Activated gamma-delta T cell (primary cell): ENCODE results near the gene AFMID.
"Not testable (repeated sequence)": the region's sequence is repeated elsewhere in the genome, so short reads cannot be mapped to it uniquely, and the experiment has no call there.

ENCODE experiments used
- DNase-seq: peaks from one replicate; lab custom pipeline; 2025; lab: John Stamatoyannopoulos, UW

The AFMID gene

GRCh38 chr17:78154903-78155811 lies 32.0 kb upstream of the AFMID start:
- DNase-seq = no peak

GRCh38 chr17:78159575-78160158 lies 27.5 kb upstream of the AFMID start:
- no peak for DNase-seq

DNA sequence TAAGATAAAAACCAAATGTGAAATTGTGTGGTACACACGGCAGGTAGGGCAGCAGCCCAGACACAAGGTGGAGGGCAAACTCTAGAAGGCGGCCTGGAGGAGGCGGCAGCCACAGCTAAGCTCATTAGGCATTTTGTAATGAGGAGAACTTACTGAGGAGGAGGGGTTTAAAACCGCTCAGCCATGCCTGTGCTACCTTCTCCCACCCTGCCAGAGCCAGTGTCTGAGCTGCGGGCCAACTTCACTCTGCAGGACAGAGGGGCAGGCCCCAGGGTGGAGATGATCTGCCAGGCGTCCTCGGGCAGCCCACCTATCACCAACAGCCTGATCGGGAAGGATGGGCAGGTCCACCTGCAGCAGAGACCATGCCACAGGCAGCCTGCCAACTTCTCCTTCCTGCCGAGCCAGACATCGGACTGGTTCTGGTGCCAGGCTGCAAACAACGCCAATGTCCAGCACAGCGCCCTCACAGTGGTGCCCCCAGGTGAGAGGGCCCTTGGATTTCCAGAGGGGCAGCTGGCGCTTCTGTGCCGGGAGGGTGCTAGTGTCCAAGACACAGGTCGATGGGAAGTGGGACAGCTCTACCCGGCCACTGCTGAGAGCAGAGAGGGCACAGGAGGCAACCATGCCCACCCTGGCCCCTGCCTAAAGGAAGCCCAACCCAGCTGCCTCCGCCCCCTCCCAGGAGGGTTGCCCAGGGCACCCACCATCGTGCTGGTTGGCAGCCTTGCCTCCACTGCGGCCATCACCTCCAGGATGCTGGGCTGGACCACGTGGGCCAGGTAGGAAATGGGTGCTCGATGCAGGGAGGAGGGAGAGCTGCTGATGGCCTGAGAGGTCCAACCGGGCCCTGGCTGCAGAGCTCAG lies 23.0 kb upstream of the AFMID start:
- DNase-seq = no peak

DNA sequence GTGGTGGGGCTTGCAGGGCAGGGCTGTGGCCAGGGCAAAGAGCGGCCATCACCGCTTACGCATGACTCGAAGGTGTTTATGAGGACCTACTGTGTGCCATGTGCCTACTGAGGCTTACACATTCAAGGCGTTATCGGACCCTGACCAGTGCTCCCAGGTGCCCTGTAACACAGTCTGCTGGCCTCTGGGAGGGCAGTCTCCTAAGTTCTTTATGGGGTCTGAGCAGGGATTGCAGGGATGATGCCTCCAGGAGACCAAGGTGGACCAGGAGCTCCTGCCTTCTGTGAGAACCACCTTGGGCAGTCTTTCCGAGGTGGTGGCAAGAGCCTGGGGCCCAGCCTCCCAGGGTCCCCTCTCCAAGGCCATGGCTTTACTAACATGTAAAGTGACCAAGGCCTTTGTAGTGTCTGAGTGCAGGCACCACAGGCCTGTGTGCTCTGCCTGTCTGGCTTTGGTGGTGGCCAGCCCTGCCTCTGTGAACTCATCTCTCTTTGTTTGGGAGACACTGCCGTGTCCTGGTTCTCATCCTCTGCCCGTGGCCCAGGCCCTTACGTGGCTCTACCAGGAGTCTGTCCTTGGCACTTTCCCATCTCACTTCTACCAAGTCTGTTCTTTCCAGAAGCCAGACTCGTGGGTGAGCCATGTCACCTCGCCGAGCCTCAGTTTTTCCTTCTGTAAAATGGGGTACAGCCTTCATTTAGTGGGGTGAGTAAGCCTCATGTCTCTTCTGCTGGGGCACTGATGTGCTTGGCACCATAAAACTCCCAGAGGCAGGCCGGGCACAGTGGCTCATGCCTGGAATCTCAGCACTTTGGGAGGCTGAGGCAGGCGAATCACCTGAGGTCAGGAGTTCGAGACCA lies 22.2 kb upstream of the AFMID start:
- no peak for DNase-seq

DNA sequence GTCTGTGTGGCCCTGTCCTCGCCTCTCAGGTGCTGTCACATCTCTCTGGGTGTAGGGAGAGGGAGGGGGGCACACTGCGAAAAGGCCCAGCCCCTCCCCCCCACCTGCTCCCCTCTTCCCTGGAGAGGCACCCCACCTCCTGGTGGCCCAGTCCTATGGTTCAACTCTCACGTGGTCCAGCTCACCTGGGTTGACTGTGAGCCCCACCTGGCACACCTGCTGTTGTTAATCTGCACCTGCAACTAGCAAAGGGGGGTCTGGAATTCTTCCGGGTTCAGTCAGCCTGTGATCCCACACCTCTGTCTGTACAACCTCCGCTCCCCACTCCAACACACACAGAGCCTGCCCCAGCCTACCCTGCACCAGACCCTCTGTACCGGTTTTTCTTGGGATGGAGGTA lies 20.7 kb upstream of the AFMID start:
- DNase-seq = no peak

DNA sequence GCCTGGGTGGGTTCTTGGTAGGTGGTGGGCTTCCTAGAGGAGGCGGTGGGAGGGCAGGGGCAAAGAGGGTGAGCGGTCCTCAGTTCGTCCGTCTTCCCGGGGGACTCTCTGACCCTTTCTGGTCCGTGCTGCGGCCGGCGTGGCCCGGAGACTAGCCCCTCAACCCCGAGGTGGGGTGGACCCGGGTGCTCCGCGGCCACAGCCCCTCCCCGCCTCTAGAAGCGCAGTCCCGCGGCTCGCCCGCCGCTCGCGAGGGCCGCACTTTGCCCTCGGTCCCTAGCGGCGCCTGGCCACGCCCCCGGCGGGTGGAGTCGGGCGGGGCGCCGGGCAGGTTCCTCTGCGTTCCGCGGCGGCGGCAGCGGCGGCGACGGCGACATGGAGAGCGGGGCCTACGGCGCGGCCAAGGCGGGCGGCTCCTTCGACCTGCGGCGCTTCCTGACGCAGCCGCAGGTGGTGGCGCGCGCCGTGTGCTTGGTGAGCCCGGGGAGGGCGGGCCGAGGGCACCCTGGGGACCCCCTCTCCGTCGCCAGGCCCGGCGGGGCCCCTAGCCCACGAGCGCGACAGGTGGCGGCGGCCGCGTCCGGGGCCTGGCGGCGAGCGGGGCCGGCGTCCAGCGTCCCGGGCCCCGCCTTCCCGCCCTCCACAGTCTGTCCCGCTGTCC lies 18.8 kb upstream of the AFMID start, which contains the start of gene SYNGR2:
SYNGR2 (plus strand) TSS at position 340 of the 661 bp plus-strand sequence; CDS start at position 376, 36 bp downstream.
- DNase-seq = peak; percentile 73

DNA sequence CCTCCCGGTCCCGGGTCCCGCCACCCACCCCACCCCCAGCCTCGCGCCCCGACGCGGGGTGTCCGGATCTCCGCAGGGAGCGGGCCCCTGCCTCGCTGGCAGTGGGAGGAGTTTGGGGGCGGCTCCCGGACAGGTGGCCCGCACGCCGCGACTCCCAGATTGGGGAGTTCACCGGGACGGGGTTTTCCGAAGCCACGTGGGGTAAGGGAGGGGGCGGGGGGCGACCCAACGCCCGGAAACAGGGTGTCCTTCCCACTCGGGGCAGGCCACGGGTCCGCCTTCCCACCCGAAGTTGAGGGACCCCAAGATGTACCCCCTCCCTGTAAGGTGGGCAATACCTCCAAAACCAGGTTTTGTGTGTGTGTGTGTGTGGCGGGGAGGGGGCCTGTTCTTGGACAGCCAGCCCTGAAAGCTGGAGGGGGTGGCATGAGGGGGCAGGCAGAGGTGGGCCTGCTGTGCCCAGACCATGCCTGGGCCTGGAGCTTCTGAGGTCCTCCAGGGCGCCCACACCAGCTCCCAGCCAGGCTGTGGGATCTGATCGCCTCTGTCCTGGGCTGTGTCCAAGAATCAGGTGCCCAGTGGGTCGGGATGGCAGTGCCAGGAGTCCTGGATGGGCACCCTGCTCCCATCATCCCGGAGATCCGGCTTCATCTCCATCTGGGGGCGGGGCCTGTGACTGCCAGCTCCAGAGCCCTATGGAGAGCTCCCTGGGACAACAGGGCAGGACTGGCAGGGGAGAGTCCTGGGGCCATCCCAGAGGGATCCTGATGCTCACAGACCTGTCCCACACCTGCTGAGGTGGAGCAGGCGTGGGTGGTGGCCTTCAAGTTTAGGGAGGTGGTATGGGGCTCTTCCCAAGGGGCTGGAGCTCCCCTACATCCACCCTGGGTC lies 18.0 kb upstream of the AFMID start:
- peak; percentile 54 for DNase-seq

- DNase-seq = no peak
These were observed 16.2 kb upstream of the AFMID start for GRCh38 chr17:78170692-78171590.

DNA sequence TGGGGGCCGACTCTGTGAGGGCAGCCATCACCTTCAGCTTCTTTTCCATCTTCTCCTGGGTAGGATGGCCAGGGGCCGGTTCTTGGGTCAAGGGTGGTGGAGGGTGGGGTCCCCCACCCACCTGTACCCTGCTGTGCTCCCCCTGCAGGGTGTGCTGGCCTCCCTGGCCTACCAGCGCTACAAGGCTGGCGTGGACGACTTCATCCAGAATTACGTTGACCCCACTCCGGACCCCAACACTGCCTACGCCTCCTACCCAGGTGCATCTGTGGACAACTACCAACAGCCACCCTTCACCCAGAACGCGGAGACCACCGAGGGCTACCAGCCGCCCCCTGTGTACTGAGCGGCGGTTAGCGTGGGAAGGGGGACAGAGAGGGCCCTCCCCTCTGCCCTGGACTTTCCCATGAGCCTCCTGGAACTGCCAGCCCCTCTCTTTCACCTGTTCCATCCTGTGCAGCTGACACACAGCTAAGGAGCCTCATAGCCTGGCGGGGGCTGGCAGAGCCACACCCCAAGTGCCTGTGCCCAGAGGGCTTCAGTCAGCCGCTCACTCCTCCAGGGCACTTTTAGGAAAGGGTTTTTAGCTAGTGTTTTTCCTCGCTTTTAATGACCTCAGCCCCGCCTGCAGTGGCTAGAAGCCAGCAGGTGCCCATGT lies 15.4 kb upstream of the AFMID start:
- not testable (repeated sequence) for DNase-seq

DNA sequence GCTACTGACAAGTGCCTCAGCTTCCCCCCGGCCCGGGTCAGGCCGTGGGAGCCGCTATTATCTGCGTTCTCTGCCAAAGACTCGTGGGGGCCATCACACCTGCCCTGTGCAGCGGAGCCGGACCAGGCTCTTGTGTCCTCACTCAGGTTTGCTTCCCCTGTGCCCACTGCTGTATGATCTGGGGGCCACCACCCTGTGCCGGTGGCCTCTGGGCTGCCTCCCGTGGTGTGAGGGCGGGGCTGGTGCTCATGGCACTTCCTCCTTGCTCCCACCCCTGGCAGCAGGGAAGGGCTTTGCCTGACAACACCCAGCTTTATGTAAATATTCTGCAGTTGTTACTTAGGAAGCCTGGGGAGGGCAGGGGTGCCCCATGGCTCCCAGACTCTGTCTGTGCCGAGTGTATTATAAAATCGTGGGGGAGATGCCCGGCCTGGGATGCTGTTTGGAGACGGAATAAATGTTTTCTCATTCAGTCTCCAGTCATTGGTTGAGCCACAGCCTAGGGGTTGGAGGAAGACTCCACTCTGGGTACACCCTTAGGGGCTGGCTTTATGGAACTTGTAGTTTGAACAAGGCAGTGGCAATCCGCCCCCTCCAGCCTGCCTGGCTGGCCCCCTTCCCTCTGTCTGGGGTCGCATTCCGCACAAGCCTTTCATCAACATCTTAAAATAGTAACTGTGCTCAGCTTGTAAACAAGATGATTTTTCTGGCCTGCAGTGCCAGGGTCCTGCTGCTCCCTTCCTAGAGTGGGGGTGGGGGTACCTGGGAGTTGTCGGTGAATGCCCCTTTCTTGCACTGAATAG lies 14.7 kb upstream of the AFMID start:
- no peak for DNase-seq

DNA sequence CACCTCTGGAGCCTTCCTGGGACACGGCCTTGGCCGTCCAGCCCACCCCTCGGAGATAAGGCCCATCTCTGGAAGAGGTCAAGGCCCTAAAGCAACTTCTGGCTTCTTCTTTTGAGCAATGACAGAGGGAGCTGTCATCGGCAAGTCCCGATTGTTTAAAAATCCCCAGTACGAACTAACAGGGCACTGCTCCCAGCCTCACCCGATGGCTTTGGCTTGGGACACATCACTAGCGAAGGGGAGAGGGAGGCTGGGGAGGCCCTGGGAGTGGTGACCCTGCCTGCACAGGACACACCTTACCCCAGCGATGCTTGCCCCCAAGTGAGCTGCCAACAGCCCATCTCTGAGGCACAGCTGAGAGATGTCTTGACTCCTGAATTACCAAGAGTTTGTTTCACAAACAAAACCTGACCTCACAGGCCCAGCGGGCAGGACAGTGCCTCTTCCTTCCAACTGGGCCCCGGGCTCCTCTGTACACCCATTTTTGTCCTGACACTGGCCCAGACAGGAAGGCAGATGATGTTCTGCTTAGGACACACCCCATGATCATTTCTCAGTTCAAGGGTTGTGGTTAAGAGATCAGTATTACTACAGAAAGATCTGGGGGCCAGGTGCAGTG lies 14.0 kb upstream of the AFMID start:
- no peak for DNase-seq

GRCh38 chr17:78174346-78174869 lies 12.8 kb upstream of the AFMID start:
- DNase-seq = no peak

DNA sequence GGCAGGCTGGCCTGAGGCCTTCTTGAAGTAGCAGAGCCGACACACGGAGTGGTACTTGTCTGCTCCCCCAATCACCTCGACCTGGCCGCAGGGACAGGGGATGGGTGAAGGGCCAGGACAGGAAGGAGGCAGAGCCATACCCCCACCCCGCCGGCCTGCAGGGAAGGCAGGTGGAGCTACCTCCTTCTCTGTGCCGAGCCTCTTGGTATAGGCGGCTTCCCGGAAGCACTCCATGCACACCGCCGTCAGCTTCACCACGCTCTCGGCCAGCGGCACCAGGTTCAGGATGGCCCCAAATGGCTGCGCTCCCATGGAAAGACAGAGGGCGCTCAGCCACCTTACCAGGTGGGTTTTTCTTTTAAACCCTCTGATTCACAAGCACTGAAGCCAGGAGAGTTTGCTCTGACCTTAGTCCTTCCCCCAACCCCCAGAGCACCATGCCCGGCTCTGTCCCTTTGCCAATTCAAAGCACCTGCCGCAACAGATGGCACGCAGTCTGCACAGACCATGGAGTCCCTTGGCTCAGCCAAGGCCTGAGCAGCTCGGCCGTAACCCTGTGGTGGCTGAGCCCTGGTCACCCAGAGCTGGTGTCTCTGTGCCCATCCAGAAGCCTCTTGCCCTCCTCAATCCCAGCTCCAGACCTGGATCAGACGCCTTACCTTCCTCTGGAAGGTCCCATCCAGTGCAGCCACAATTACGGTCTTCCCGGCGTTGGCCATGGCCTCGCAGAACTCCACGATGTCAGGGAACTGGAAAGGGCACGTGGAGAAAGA lies 12.1 kb upstream of the AFMID start:
- no peak for DNase-seq

DNA sequence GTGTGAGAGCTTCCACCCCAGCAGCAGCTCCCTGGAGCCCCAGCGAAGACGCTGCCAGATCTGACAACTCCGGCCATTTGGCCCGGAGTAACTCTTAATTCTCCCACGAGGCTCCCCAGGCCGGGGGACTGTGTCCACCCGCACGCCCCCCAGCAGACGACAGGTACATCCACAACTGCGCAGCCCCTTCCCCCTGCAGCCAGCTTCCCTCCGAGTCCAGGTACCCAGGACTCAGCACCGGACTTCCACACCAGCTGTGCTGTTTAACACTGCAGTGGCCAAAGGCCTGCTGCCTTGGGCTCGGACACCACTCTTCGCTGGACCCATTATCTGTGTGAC lies 11.6 kb upstream of the AFMID start:
- no peak for DNase-seq

- DNase-seq = peak; percentile 42
These were observed 10.6 kb upstream of the AFMID start for GRCh38 chr17:78176548-78177025.

GRCh38 chr17:78179372-78179771 lies 7.8 kb upstream of the AFMID start:
- no peak for DNase-seq
